GM18517 (cell line): ENCODE results near the gene SDC3.

ENCODE experiments used
- ATAC-seq: cut with Tn5 transposase; IDR thresholded peaks from one replicate; pipeline ENCODE4 v1.9.1; 2021; ENCODE audit warnings: mild to moderate bottlenecking, moderate library complexity; ENCODE audit not compliant: unreplicated experiment

The SDC3 gene

GRCh38 chr1:30823969-30824735 lies 84.4 kb downstream of the SDC3 start:
- ATAC-seq = peak; percentile 88

- ATAC-seq = no peak
Measured at GRCh38 chr1:30823627-30823968, 85.0 kb downstream of the SDC3 start.

DNA sequence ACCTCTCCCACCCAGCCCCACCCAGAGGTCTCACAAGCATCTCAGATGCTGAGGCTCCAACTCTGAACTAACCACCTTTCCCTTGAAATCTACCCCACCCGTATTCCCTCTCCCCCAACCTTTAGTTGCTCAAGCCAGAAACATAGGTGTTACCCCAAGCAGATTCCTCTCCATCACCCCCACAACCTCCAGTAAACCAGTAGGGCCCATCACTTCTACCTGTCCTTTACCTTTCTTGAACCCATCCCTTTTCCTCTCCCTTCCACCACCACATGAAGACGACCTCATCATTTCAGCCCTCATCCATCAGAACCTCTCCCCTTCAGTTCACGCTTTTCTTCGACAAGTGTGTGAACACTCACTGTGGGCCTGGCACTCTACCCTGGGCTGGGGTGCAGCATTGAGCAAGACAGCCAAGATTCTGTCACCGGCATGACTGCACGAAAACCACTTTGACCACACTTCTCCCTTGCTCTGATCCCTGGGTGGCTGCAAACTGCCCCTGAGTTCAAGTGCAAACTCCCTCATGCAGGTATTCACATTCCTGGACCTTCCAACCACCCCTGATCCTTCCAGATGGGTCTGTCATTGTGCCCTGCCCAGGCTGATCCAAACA lies 85.5 kb downstream of the SDC3 start:
- ATAC-seq = no peak

- no peak for ATAC-seq
Measured at GRCh38 chr1:30822006-30822405, 86.6 kb downstream of the SDC3 start.

- ATAC-seq = no peak
Measured at GRCh38 chr1:30820299-30820698, 88.3 kb downstream of the SDC3 start.
